Measurements from ENCODE around the gene FASN.
A peak's percentile ranks its signal among the peaks of the same experiment; 100 is the strongest.
"Not testable (repeated sequence)": the region's sequence is repeated elsewhere in the genome, so short reads cannot be mapped to it uniquely, and the experiment has no call there.

Gene FASN

DNA sequence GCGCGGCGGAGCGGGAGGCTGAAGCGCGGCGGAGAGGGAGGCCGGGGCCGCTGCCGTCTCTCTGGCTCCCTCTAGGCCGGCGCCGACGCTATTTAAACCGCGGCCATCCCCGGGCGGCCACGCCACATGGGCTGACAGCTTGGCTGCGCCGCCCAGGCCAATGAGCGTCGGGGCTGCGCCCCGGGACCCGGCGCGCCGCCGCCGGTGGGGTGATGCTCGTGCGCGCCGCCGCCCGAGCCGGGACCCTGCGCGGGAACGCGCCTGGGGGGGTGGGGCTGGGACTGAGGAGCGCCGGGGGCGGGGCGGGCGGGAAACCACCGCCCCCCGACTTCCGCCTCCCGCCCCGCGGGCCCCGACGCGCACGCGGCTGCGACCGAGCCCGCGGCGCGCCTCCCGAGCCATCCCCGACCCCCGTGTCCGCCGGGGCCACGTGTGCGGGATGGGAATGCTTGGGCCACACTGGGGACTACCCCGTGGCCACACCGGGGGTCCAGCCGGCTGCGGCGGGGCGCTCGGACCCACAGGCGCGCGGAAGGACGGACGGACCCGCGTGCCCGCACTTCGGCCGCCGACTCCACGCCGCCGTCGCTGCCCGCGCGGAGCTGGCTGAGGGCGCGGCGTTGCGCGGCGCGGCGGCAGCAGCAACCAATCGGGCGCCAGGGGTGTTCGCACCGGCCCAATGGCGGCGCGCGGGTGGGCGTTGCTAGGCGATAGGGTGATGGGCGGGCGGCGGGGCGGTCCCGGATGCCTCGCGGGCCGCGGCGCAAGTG is at the start of gene FASN:
Gene FASN, minus strand, starts transcription at position 68 of the 770 bp plus-strand sequence. CDS start 1,791 bp downstream, outside the sequence.
- DNase-seq (ENCODE audit: low read depth in 3 of 3): peak; percentile 83 to 91 (median 86)

DNA sequence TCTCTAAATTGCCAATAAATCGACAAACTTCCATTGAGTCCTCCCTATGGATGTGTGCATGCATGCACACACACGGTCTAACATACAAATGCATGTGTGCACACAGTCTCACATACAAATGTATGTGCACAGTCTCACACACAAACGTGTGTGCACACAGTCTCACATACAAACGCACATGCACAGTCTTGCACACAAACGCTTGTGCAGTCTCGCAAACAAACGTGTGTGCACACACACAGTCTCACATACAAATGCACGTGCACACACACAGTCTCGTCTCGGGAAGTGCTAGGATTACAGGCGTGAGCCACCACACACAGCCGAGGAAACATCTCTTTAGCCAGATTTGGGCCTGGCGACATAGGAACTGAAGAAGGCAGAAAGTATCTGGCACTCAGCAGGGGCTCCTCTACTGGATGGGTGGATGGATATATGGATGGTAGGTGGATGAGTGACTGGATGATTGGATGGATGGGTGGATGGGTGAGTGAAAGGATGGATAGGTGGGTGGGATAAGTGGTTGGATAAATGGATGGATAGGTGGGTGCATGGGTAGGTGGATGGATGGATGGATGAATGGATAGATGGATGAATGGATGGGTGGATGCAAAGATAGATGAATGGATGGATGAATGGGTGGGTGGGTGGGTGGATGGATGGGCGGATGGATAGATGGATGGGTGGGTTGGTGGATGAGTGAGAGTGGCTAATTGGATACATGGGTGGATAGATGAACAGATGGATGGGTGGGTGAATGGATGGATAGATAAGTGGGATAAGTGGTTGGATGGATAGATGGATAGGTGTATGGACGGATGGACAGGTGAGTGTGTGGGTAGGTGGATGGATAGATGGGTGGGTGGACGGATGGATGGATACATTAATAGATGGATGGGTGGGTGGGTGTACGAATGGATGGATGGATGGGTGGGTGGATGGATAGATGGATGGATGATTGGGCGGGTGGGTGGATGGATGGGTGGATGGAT is 48.9 kb upstream of the FASN start:
- DNase-seq (ENCODE audit: low read depth in 3 of 3): no peak

DNA sequence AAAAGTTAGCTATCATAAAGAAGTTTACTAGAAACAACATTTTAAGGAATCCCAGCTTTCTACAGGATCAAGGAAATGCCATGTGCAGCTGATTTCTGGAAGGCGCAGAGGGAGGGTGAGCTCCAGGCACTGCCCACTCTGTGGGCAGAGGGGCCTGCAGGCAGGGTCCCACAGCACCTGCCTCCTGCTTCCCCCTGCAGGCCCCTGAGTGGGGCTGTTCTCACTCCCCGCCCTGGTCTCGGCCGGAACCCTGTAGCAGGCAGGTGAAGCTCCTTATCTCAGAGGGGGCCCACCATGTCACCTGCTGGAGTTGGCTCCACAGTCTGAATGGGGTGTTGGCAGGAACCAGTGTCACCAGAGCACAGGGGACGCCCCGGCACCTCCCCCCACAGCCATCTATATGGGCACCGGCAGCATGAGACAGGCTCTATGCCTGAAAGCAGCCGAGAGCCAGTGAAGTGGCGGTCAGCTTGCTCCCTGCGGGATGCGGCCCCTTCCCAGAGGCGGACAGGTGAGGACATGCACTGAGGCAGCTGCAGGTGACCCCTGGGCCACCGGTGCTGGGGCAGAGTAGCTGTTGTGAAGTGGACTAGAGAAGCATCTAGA is 47.6 kb upstream of the FASN start:
- no peak for DNase-seq (ENCODE audit: low read depth in 3 of 3)

GRCh38 chr17:82143333-82143732 is 45.3 kb upstream of the FASN start:
- no peak for DNase-seq (ENCODE audit: low read depth in 3 of 3)

GRCh38 chr17:82139961-82140360 is 41.9 kb upstream of the FASN start:
- DNase-seq (ENCODE audit: low read depth in 3 of 3): not testable (repeated sequence)

GRCh38 chr17:82138511-82138992 is 40.5 kb upstream of the FASN start:
- no peak for DNase-seq (ENCODE audit: low read depth in 3 of 3)

DNA sequence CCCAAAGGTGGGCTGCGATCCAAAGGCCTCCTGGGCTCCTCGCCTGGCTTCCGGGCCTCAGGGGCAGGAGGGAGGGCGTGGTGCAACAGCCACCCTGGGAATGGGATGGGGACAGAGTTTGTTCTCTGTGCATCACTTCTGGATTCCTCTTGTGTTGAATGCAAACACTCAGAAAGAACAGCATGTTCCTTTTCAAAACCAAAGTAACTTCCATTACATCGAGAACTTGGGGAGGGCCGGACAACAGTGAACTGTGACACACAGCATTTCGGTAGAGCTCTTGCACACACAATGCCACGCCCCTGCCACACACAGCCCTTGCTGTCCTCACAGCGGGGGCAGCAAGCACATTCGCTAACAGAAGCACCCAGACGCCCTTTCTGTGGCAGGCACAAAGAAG is 36.1 kb upstream of the FASN start:
- no peak for DNase-seq (ENCODE audit: low read depth in 3 of 3)

DNA sequence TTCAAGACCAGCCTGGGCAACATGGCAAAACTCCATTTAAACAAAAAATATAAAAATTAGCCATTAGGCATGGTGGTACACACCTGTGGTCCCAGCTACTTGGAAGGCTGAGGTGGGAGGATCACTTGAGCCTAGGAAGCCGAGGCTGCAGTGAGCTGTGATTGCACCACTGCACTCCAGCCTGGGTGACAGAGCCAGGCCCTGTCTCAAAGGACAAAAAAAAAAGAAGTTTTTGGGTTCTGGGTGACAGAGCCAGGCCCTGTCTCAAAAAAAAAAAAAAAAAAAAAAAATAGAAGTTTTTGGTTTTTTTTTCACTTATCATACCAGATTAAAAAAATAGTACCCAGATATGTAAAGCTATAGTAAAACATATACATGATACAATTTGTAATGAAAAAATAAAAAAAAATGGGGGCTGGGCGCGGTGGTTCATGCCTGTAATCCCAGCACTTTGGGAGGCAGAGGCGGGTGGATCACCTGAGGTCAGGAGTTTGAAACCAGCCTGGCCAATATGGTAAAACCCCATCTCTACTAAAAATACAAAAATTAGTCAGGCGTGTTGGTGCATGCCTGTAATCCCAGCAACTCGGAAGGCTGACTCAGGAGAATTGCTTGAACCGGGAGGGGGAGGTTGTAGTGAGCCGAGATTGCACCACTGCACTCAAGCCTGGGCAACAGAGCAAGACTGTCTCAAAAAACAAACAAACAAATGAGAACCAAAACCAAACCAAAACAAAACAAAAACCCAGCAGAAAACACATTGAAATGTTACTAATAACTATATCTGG is 35.3 kb upstream of the FASN start:
- not testable (repeated sequence) for DNase-seq (ENCODE audit: low read depth in 3 of 3)

GRCh38 chr17:82129095-82129494 is 31.1 kb upstream of the FASN start:
- DNase-seq (ENCODE audit: low read depth in 3 of 3): no peak

- DNase-seq (ENCODE audit: low read depth in 3 of 3): no peak
Measured at GRCh38 chr17:82128287-82128686, 30.3 kb upstream of the FASN start.

GRCh38 chr17:82127704-82128103 is 29.7 kb upstream of the FASN start:
- no peak for DNase-seq (ENCODE audit: low read depth in 3 of 3)

GRCh38 chr17:82127315-82127595 is 29.2 kb upstream of the FASN start:
- DNase-seq (ENCODE audit: low read depth in 3 of 3): no peak

DNA sequence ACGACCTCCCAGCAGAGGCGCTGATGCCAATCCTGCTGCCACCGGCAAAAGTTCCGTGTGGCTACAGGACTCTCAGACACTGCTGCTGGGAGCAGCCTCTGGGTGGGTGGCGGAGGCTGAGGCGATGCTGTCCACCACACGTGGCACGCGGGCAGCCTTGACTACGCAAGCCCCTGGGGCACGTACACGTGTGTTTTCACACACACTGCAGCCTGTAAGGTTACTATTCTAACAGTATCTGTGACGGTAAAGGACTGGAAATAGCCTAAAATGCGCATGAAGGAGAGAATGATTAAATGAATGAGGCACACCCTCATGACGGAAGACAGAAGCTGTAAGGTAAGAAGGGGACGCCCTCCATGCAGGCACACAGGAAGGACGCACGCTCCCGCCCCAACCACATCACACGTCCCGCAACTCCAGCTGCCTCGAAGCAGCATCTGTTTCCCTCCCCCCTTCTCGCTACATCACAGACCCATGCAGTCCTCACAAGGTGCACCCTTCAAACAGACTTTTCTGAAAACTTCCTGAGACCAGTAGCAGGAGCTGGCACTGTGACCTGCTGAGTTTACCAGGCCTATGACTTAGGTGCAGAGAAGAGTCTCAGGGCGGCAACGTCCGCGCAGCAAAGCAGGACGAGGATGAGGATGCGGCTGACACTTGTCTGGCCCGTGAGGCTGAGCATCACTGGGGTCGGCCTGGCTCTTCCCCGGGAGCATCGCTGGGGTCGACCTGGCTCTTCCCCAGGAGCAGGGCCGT is 28.7 kb upstream of the FASN start:
- peak; percentile 39 to 50 (median 41) for DNase-seq (ENCODE audit: low read depth in 3 of 3)

- DNase-seq (ENCODE audit: low read depth in 3 of 3): no peak
Measured at GRCh38 chr17:82124101-82124500, 26.1 kb upstream of the FASN start.

- no peak for DNase-seq (ENCODE audit: low read depth in 3 of 3)
Measured at GRCh38 chr17:82121660-82122629, 23.9 kb upstream of the FASN start.

GRCh38 chr17:82121246-82121645 is 23.2 kb upstream of the FASN start:
- DNase-seq (ENCODE audit: low read depth in 3 of 3): no peak

DNA sequence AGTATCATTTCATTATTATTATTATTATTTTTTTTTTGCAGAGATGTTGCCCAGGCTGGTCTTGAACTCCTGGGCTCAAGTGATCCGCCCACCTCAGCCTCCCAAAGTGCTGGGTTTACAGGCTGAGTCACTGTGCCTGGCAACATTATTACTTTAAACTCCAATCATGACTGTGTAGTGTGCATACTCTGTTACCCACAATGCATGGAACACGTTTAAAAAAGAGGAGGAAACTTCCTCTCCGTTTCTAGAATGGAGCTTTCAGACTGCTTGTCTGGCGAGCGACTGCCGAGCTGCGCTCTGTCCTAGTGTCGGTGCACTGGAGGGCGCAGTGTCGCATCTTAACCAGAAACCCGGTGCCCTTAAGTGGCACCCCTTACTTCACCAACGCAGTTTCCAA is 22.1 kb upstream of the FASN start:
- DNase-seq (ENCODE audit: low read depth in 3 of 3): no peak

GRCh38 chr17:82118815-82119380 is 20.9 kb upstream of the FASN start:
- DNase-seq (ENCODE audit: low read depth in 3 of 3): no peak

DNA sequence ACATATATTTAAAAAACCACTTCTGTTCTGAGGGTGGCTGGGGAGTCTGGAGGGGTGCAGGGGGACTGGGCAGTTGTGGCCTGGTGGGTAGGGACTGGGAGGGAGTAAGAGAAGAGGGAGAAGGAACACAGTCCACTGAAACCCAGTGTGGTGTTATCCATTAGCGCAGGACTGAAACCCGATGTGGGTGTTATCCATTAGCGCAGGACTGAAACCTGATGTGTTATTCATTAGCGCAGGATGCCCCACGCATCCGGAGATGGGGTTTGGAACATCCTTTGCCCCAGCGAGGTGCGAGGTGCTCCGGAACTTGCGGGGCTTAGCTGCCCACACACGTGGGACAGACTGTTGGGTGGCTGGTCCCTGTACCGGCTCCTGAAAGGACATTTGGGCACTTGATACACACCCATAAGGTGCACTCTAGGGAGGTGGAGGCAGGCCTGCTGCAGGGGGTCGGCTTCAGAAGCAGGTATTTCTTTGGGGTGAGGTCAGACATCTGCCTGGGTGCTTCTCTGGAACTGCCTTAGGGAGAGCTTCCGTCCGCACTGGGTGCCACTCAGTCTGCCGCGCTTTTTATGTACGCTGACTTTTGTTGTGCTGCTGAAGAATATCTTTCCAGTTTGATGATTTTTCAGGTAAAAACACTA is 20.3 kb upstream of the FASN start:
- no peak for DNase-seq (ENCODE audit: low read depth in 3 of 3)

All from stimulated activated CD4-positive, alpha-beta T cell treated with anti-CD3 and anti-CD28 coated beads, TNF-alpha, amount 100 ng/mL, for 4 hours (primary cell).